Lower leg skin (tissue), 3 donors: Measurements from ENCODE around the gene TPO.

ENCODE experiments used
- POLR2A ChIP-seq, 2 donors: fragments of 450-650 bp; IDR thresholded peaks; one replicate each; pipeline ENCODE4 v1.6.1; 2016 to 2017; ENCODE audit warnings: antibody characterized with exemption in 2 of 2, mild to moderate bottlenecking in 1 of 2, moderate library complexity in 1 of 2
- TF ChIP-seq, protein P1 (sequence below), 3 donors: fragments of 450-650 bp; IDR thresholded peaks; one replicate each; pipeline ENCODE4 v1.5.1; 2016; ENCODE audit warnings: antibody characterized with exemption in 3 of 3, mild to moderate bottlenecking in 3 of 3, moderate library complexity in 2 of 3

DNA sequence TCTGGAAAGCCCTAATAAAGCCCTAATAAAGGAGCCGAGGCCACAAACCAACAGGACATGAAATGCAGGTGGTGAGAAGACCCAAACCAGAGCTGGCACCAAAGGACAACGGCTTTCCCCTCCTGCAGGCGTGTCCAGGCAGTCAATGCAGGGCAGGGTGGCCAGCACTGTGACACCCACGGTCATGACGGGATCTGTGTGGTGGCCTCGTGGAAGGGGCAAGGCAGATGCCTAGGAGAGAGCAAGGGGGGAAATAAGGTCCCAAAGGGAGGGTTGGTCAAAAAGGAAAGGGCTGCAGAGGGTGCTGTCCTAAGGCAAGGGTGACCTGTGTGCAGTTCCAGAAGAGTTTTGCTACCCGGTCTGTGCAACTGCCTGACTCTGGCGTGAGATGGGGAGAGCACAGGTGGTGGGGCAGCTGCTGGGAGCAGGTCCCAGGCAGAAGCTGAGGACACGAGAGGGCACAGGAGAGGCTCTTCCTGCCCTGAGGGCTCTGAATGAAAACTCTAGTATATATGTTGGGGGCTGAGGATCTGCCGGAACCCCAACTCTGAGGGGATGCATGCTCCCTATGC lies 156.7 kb downstream of the TPO start:
- TF ChIP-seq POLR2A (IDR thresholded peaks at IDR 0.05) = no peak
- TF ChIP-seq, protein P1, sequence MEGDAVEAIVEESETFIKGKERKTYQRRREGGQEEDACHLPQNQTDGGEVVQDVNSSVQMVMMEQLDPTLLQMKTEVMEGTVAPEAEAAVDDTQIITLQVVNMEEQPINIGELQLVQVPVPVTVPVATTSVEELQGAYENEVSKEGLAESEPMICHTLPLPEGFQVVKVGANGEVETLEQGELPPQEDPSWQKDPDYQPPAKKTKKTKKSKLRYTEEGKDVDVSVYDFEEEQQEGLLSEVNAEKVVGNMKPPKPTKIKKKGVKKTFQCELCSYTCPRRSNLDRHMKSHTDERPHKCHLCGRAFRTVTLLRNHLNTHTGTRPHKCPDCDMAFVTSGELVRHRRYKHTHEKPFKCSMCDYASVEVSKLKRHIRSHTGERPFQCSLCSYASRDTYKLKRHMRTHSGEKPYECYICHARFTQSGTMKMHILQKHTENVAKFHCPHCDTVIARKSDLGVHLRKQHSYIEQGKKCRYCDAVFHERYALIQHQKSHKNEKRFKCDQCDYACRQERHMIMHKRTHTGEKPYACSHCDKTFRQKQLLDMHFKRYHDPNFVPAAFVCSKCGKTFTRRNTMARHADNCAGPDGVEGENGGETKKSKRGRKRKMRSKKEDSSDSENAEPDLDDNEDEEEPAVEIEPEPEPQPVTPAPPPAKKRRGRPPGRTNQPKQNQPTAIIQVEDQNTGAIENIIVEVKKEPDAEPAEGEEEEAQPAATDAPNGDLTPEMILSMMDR (IDR thresholded peaks at IDR 0.05) = no peak
